NCI-H1092 treated with DMSO at 0.1 percent for 48 hours (cell line): ENCODE results near the gene GIMAP2.
"Not testable (repeated sequence)": the region's sequence is repeated elsewhere in the genome, so short reads cannot be mapped to it uniquely, and the experiment has no call there.

ENCODE experiments used
- DNase-seq: peaks from one replicate; lab custom pipeline; 2025; lab: John Stamatoyannopoulos, UW

Gene GIMAP2

DNA sequence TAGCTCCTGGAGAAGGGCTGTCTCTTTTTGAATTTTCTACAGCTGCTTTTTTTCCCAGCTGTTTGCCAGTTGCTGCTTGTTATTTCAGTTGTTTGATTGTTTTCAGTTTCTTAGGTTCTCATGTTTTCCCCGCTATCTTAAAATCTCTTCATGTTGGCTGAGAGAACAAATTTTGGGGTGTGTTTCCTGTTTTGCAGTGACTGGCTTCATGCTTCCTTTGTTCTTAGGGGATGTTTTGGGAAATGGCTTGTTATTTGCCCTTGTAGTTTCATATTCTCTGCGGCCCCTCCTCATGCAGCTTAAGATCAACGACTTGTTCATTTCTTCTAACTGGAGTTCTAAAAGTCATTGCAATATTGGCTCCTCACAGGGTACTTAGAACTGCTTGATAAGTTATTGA lies 8.7 kb upstream of the GIMAP2 start:
- not testable (repeated sequence) for DNase-seq

DNA sequence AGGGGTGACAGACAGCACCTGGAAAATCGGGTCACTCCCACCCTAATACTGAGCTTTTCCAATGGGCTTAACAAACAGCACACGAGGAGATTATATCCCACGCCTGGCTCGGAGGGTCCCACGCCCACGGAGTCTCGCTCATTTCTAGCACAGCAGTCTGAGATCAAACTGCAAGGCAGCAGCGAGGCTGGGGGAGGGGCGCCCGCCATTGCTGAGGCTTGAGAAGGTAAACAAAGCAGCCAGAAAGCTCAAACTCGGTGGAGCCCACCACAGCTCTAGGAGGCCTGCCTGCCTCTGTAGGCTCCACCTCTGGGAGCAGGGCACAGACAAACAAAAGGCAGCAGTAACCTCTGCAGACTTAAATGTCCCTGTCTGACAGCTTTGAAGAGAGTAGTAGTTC lies 6.9 kb upstream of the GIMAP2 start:
- not testable (repeated sequence) for DNase-seq

DNA sequence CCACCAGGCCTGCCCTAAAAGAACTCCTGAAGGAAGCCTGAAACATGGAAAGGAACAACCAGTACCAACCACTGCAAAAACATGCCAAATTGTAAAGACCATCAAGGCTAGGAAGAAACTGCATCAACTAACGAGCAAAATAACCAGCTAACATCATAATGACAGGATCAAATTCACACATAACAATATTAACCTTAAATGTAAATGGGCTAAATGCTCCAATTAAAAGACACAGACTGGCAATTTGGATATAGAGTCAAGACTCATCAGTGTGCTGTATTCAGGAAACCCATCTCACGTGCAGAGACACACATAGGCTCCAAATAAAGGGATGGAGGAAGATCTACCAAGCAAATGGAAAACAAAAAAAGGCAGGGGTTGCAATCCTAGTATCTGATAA lies 5.1 kb upstream of the GIMAP2 start:
- not testable (repeated sequence) for DNase-seq

DNA sequence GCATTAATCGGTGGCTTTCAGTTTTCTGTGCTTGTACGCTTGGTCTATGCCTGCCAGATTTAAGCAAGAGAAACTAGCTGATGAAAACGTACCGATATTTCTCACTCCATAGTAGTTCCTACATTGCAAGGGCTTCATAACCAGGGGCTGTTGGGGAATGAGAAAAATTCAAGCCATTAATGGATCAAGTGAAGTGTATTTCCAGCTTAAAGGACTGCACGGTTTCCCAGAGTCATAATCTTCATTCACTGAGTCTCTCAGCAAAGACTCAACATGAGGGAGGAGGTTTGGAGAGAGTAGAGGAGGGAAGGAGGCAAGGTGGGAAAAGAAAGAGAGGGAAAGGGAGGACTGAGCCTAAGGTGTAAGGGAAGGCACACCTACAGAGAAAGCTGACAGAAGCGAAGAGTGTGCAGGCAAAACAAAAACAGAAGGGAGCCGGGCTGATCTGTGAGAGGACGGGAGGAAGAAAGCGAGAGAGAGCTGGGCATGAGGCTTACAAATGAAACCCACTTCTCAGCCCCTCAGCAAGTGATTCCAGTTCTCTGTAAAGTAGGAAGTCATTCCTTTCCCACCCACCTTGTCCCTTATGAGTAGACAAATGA lies 625 bp downstream of the GIMAP2 start:
- no peak for DNase-seq

DNA sequence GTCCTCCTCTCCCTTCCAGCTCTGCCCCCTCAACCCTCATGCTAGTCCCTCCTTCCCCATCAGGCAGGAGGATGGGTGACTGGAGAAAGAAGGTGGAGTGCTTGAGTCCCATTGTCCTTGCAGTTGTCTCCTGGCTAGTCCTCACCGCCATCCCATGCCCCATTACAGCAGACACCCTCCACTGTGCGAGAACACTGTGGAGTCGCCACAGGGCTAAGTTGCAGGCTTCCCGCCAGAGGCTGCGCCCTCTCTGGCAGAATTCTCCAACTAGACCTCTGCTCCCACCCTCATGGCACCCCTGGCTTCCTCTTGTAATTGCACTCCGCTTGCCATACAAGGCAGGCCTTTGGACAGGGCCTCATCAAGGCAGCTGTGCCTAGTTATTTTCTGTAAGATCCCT lies 3.1 kb downstream of the GIMAP2 start:
- no peak for DNase-seq

DNA sequence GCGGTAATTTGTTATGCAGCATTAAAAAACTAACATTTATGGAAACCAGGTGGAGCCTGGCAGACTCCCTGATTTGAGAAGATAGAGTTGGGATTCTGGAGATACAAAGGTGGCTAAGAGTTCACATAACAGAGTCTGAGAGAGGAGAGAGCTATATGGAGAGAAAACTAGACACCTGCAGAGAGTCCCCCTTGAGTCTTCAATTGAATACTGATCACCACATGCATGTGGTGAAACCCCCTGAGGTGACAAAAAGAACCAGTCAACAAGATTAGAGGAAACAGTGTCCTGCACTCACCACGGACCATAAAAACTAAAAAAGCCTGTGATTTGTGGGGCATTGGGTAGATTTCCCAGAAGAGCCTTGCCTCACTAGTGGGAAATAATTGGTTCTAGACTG lies 10.1 kb downstream of the GIMAP2 start:
- DNase-seq = no peak

DNA sequence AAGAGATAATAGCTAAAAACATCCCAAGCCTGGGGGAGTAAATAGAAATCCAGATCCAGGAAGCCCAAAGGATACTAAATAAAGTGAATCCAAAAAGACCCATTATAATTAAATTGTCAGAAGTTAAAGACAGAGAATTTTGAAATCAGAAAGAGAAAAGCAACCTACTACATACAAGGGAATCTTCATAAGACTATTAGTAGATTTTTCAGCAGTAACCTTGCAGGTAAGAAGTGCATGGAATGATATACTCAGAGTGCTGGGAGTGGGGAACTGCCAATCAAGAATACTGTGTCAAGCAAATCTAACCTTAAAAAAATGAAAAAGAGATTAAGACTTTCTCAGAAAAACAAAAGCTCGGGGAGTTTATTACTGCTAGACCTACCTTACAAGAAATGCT lies 17.7 kb downstream of the GIMAP2 start:
- no peak for DNase-seq

DNA sequence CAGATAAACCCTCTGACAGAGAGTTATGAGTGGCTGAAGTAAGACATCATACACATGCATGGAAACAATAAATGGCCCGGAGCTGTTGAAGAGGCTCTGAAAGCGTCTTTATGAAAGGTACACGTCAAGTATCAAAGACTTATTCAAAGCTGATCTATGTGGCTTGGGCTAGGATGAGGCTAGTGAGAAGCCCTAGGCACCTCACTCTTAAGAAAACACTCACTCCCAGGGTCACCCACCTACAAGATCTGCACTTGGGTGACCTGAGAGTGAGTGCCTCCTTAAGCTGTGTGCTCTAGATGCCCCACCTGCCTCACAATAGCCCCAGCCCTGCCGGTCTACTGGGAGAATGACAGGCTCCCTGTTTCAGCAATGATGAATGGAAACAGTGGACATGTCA lies 29.8 kb downstream of the GIMAP2 start:
- DNase-seq = no peak

DNA sequence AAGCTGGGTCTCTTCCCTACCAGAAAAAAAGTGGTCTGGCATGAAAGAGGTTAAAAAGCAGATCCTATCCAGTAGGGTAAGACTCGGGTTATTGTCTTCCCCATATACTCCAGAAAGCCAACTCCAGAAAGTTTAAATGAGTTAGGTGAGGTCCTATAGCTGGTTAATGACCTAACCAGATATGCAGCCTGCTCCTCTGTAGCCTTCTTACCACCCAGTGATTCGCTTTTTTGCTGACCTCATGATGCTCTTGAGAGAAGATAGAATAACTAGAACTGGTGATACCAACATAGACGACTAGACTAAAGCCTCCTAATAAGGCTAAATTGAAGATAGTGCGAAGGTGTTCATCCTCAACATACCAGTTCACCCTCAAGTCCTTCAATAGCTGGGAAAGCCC lies 30.2 kb downstream of the GIMAP2 start:
- no peak for DNase-seq

DNA sequence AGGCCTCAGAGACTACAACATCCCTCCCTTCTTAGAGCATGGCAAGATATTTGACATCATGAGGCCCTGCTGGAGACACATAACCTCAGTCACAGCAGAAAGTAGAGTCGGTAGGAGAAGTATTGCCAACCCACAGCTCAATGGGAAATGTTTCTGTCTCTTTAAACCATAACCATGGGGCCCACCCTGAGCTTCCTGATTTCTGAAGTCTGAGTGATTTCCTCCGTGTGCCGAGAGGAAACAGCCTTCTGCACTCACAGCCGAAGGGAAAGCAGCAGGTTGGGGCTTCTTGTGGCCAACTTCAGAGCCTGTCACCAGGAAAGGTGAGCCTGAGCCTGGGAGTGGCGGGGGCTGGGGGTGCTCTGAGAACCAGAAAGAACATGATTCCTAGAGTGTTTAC lies 30.9 kb downstream of the GIMAP2 start, which contains the start of gene GIMAP1:
TSS of gene GIMAP1 (plus strand) at position 246 of the 400 bp plus-strand sequence. CDS start 2,435 bp downstream, outside the sequence.
- no peak for DNase-seq

DNA sequence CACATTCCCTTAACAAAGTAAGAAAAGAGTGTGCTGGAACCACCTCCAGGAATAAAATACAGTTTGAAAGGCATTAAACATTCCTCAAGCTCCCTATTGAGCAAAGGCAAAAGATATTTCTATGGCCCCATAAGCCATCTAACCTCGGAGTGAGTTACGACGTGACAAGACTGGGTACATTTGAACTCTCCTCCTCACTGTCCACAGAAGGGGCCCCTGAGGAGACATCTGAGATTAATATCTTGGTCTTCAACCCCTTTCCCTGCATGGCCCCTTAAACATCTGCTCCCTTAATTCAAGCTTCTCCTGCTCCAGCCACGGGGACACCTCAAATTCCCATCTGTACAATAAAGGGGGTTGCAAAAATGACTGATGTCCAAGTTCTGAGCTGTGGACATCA lies 31.4 kb downstream of the GIMAP2 start:
- no peak for DNase-seq

DNA sequence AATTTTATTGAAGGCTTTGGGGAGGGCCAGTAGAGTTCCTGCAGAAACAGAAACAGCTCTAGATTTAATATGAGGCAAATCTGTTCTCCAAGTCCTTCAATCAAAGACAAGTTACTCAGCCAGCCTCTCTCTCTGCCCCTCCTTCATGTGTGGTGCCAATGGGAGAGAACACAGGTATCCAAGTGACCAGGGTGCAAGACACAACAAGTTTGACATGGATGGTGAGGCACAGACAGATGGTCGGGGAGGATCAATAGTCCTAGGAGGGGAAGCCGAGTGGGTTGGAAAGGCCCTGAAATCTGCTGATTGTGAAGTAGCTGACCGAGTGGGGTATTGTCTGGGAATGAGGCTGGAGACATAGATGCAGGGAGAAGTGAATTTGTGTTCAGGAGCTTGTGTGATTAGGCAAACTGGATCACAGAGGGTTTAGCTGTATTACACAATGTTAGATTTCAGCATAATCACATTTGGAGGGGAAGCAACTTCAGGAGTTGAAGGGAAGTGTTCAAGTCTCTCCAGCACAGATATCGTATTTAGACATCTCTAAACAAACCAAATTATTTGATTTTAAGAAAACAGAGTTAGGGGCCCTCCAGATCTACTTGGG lies 32.4 kb downstream of the GIMAP2 start:
- no peak for DNase-seq

DNA sequence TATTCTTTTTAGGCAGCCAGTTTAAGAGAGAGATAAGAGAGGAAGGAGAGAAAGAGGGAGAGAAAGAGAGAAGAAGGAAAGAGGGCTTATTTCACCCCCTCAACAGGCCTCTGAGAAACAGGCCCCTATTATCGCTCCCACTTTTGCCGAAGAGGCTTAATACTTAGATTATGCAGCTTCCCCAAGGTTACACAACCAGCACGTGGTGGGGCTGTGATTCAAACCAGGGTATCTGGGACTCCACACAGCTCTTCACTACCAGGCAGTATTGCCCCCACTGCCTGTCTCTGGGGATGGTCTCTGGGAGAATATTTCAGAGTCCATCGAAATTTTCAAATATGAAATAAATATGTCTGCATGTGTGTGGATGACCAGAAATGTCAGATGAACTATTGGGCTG lies 33.9 kb downstream of the GIMAP2 start:
- DNase-seq = no peak

DNA sequence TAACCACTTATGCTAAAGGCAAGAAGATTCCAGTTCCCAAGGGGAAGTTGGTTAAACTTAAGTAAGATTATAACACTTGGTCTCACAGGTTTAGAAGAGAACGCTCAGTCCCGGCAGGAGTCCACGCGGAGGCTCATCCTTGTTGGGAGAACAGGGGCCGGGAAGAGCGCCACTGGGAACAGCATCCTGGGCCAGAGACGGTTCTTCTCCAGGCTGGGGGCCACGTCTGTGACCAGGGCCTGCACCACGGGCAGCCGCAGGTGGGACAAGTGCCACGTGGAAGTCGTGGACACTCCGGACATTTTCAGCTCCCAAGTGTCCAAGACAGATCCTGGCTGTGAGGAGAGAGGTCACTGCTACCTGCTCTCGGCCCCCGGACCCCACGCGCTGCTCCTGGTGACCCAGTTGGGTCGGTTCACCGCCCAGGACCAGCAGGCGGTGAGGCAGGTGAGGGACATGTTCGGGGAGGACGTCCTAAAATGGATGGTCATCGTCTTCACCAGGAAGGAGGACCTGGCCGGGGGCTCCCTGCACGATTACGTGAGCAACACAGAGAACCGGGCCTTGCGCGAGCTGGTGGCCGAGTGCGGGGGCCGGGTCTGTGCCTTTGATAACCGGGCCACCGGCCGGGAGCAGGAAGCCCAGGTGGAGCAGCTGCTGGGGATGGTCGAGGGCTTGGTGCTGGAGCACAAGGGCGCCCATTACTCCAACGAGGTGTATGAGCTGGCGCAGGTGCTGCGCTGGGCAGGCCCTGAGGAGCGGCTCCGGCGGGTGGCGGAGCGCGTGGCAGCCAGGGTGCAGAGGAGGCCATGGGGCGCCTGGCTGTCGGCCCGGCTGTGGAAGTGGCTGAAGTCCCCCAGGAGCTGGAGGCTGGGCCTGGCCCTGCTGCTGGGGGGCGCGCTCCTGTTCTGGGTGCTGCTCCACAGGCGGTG lies 34.7 kb downstream of the GIMAP2 start:
- DNase-seq = no peak

DNA sequence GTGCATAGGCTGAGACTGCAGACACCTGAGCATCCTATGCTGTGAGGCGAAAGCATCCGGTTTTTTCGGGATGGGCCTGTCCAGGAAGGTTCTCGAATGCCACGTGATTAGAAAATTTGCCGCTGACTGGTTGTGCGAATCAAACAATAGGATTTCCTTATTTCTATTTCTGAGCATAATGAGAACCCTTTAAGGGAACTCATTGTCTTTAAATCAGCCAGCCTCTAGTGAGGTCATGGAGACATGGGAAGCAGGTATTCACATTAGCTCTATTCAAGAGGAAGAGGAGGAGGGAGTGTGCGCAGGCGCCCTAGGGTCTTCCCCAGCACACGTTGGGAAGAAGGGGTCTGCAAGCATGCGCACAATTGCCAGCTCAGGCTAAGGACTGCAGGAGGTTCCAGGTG lies 36.5 kb downstream of the GIMAP2 start:
- DNase-seq = no peak

DNA sequence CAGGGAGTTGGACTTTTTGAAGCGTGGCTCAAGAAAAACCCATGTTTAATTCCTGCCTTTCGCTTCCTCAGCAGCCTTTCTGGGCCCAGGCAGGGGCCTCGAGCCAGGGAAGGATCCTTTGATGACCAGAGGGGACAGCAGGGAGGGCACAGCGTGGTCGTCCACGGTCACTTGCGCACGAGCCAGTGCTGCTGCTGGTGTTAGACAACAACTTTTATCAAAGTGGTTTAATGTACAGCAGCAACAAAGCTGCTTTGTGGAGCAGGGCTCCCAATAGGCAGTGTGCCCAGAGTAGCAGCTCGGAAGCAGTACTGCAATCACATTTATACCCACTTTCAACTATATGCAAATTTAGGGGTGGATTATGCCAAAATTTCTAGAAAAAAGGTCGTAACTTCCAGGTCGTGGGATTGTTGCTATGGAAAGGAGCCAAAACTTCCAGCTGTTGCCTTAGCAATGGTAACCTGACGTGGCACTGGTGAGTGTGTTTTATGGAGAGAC lies 37.0 kb downstream of the GIMAP2 start:
- no peak for DNase-seq

DNA sequence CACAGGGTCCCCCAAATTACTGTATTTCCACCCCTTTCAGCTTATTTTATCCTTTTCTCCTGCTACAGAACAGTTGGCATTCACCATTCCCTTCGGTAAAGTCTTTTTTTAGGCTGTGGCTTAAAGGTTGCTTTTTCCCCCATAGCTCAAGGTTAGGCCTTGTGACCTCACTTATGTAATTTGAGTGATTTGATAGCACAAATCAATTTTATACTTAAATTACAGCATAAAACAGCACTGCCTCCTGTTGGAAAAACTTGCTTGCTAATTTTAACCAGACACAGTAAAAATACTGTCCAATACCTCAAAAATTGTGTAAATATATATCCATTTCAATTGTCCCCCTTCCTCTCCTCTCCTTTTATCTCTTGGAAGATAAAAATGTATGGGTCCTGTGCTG lies 38.0 kb downstream of the GIMAP2 start:
- DNase-seq = no peak

DNA sequence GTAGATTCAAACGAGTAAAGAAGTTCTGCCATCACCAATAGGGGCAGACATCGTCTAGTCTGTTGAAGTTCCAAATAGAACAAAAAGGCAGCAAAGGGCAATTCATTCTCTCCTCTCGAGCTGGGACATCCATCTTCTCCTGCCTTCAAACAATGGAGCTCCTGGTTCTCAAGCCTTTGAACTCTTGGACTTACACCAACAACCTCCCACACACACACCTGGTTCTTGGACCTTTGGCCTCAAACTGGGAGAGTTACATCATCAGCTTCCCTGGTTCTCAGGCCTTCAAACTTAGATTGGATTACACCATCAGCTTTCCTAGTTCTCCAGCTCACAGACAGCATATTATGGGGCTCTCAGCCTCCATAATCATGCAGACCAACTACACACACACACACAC lies 41.9 kb downstream of the GIMAP2 start:
- DNase-seq = no peak

DNA sequence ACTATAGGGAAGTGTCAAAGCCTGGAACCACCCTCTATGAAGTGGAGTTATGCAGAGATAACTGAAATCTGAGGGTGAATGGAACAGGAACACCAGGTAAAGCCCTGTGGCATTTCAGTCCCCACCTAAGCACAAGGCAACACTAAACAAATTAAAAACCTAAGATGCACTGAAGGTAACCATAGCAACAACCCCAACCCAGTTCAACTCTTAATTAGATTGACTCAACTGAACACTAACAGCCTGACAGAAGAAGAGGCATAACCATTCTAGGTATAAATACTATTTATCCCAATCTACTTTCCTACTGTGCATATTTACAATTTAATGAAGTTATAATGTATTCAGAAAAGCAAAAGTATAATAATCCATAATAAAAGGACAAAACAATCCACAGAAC lies 42.5 kb downstream of the GIMAP2 start:
- no peak for DNase-seq

DNA sequence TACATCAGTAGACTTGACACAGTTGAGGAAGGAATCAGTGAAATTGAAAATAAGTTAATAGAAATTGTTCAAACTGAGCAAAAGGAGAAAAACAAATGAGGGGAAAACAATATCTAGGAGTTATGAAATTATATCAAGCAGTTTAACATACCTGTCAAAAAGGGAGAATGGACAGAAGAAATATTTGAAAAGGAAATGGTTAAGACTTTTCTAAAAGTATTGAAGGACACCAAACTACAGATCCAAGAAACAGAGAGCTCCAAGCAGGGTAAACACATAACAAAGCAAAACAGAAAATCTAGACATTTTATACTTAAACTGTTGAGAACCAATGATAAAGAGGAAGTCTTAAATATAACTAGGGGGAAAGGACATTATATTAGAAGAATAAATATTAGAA lies 43.1 kb downstream of the GIMAP2 start:
- no peak for DNase-seq

DNA sequence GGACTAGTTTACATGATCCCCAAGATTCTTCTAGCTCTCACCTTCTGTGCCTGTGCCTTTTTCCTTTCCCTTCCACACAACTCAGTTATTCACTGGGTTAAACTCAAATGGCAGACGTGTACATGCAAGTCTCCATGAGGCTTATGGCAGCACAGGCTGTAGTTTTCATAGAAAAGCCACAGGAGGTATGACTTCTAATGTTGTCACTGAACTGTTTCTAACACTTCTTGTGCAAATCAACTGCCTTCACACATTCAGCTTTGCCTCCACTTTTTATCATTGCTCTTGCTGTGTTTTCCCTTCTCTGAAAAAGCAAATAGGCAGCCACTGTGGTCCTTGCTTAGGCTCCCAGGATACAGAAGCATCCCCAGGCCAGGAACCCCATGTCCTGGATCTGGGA lies 46.4 kb downstream of the GIMAP2 start:
- no peak for DNase-seq

DNA sequence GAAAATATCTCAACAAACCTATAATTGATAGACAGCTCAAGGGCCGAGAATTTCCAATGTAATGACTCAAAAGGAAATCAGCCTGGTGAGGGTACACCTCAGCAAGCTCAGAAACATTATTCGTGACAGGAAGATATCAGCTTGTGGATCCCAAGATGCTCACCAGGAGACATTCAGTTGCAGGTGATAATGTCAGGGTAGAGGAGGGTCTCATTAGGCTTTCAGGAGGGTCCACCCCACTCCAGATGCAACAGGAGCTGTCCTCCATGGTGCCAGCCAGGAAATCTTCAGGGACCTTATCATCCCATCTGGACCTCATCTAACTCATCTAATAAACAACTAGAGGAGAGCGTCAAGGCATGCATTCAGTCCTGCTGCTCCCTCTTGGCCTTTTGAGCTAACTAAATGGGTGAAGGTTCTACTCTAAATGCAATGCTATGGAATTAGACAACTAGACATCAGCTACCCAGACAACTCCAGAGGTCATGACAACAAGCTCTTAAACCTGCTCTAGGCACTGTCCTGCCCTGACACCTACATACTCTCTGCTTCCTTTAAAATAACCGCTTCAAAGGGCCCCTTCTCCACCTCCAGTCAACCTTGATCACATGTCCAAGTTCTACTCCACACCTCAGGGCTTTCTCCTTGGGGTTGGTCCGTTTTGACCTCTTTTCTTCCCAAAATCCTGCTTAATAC lies 47.4 kb downstream of the GIMAP2 start:
- no peak for DNase-seq
